Breast epithelium (tissue), 3 donors: ENCODE data around the gene ZNF281.

Experiments used
- CTCF ChIP-seq, 3 donors: fragments of 450-650 bp; IDR thresholded peaks; one replicate each; pipeline ENCODE4 v1.5.1; 2016 to 2017; ENCODE audit warnings: antibody characterized with exemption in 3 of 3, mild to moderate bottlenecking in 3 of 3, moderate library complexity in 3 of 3
- POLR2A ChIP-seq: fragments of 450-650 bp; IDR thresholded peaks from one replicate; pipeline ENCODE4 v1.6.1; 2016; ENCODE audit warnings: antibody characterized with exemption, mild to moderate bottlenecking, moderate library complexity

- TF ChIP-seq POLR2A = no peak
- TF ChIP-seq CTCF (IDR thresholded peaks at IDR 0.05) = no peak
Observed at GRCh38 chr1:200384818-200385390, 24.9 kb downstream of the ZNF281 start.
